ENCODE measurements around the gene ITIH5. TPM values are rescaled to one million over a fixed set of nuclear protein-coding genes. Genes with fewer than 3 reads are reported as not detected.

ITIH5 gene
- total and polyA plus RNA-seq, 2 of the 8 experiments (the other 6 are each of a cell fraction or from before 2014, with no cell fraction given), result 5.8 to 7.6 TPM

DNA sequence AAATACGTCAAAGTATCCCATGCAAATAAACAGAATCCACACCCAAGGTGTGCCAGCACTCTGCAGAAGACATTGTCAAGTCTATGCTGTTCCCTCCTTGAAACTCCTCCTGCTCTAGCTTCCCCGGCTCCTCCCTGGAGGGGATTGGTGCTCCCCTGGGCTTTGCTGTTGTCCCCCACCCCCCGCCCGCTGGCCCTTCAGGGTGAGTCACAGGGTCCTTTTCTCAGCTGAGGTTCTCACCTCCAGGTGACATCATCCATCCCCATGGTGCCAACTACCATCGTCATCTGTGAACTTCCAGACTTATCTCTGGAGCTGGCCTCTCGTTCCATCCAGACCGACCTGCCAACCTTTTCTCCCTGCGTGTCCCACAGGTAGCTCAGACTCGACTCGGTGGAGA lies 77.0 kb downstream of the ITIH5 start:
- no peaks in the 10 kb centered on the region for H3K79me2 ChIP-seq (ENCODE audit: control insufficient read depth in 1 of 2, insufficient read depth in 2 of 2, low read length in 2 of 2)
- ChIA-PET POLR2A (ENCODE audit: partially characterized antibody) (no interaction called here), CTCF (ENCODE audit: partially characterized antibody) (interaction anchor here (0.6 to 1.6 kb wide), 2 partner anchors 19 to 28 kb away, joined by 3 to 5 read pairs; no protein-coding TSS in a partner anchor)
- H3K4me3 ChIP-seq (ENCODE audit: extremely low read depth in 1 of 4, insufficient read depth in 2 of 4, low read depth in 3 of 4, low read length in 4 of 4), result no peak overlapping the region
- no peak overlapping the region for H3K4me2 ChIP-seq (ENCODE audit: insufficient read depth in 1 of 2, low read depth in 2 of 2, low read length in 2 of 2)
- no peak overlapping the region for H2BK20ac ChIP-seq (ENCODE audit: low read length)
- DNase-seq (ENCODE audit: low read depth in 1 of 2, low spot score in 2 of 2) (no peak), FAIRE-seq (no peak)
- H3K9ac ChIP-seq (replicated peaks in 1 of 4; ENCODE audit: extremely low read depth in 1 of 4, low read depth in 3 of 4, low read length in 3 of 4), result no peak overlapping the region
- H3K79me1 ChIP-seq (ENCODE audit: low read depth, low read length), result no peaks in the 10 kb centered on the region
- no peak overlapping the region for H4K91ac ChIP-seq (replicated peaks; ENCODE audit: insufficient read length, low read length)
- H4K20me1 ChIP-seq (replicated peaks in 1 of 2; ENCODE audit: control insufficient read depth in 1 of 2, insufficient read depth in 2 of 2, low read length in 2 of 2), result no peaks in the 10 kb centered on the region
- no peaks in the 10 kb centered on the region for H3K4me1 ChIP-seq (replicated peaks in 1 of 4; ENCODE audit: control insufficient read depth in 3 of 4, insufficient read depth in 4 of 4, low read length in 3 of 4)
- H4K8ac ChIP-seq (ENCODE audit: extremely low read depth, insufficient read depth, low read length), result no peak overlapping the region
- H3K23ac ChIP-seq (ENCODE audit: insufficient read length), result no peak overlapping the region
- no peaks in the 10 kb centered on the region for H3K27me3 ChIP-seq (replicated peaks in 1 of 4; ENCODE audit: control insufficient read depth in 3 of 4, extremely low read depth in 1 of 4, insufficient read depth in 3 of 4, low read length in 3 of 4)
- H3K9me3 ChIP-seq (ENCODE audit: insufficient read depth in 2 of 2, low read depth in 1 of 2, low read length in 1 of 2), result no peaks in the 10 kb centered on the region
- H2BK12ac ChIP-seq (ENCODE audit: low read depth, low read length), result no peak overlapping the region
- no peak overlapping the region for H3K56ac ChIP-seq (replicated peaks; ENCODE audit: insufficient read length, low read depth, low read length)
- H3K27ac ChIP-seq (ENCODE audit: low read depth, low read length), result no peak overlapping the region
- H3K14ac ChIP-seq (ENCODE audit: insufficient read length), result no peak overlapping the region
- H2AFZ ChIP-seq (ENCODE audit: low read length), result no peak overlapping the region
- no peak overlapping the region for H2BK15ac ChIP-seq (ENCODE audit: low read length)
- H4K5ac ChIP-seq (ENCODE audit: insufficient read length, low read depth, low read length), result no peak overlapping the region
- H3K4ac ChIP-seq (replicated peaks; ENCODE audit: insufficient read length, low read depth, low read length), result no peak overlapping the region
- 79% methylated on average over 10 of the region's 10 CpGs; no CpG with 5 or more reads in 1 of the 2 experiments for WGBS, 2 experiments (ENCODE audit: extremely low coverage in 1 of 2, insufficient coverage in 1 of 2, insufficient read length in 1 of 2, insufficient replicate concordance in 2 of 2, low coverage in 1 of 2, low lambda C conversion rate in 2 of 2, missing lambda C conversion rate in 1 of 2)
- H3K36me3 ChIP-seq (ENCODE audit: control insufficient read depth in 2 of 4, insufficient read depth in 4 of 4, low read length in 3 of 4), result no peaks in the 10 kb centered on the region
- no peak overlapping the region for H3K18ac ChIP-seq (ENCODE audit: extremely low read depth, low read length)
- no peak overlapping the region for H2AK5ac ChIP-seq (ENCODE audit: low read depth, low read length)
- no peaks in the 10 kb centered on the region for H3K23me2 ChIP-seq (ENCODE audit: low read depth, low read length)
- no peak overlapping the region for H2BK120ac ChIP-seq (replicated peaks; ENCODE audit: low read depth, low read length)
- H2BK5ac ChIP-seq (ENCODE audit: low read depth, low read length), result no peak overlapping the region
- TF ChIP-seq CHD1 (IDR thresholded peaks at IDR 0.05; ENCODE audit: low read depth, low read length), result no peak
- no peak for TF ChIP-seq SP1 (IDR thresholded peaks at IDR 0.05; ENCODE audit: low read depth, low read length)
- TF ChIP-seq, protein P1, sequence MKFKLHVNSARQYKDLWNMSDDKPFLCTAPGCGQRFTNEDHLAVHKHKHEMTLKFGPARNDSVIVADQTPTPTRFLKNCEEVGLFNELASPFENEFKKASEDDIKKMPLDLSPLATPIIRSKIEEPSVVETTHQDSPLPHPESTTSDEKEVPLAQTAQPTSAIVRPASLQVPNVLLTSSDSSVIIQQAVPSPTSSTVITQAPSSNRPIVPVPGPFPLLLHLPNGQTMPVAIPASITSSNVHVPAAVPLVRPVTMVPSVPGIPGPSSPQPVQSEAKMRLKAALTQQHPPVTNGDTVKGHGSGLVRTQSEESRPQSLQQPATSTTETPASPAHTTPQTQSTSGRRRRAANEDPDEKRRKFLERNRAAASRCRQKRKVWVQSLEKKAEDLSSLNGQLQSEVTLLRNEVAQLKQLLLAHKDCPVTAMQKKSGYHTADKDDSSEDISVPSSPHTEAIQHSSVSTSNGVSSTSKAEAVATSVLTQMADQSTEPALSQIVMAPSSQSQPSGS (IDR thresholded peaks at IDR 0.05; ENCODE audit: low read length), result no peak
- no peak for TF ChIP-seq GTF2F1 (IDR thresholded peaks at IDR 0.05; ENCODE audit: borderline replicate concordance, low read depth, low read length)
- no peak for TF ChIP-seq YY1 (IDR thresholded peaks at IDR 0.05; ENCODE audit: low read depth, low read length)
- TF ChIP-seq, protein P2, sequence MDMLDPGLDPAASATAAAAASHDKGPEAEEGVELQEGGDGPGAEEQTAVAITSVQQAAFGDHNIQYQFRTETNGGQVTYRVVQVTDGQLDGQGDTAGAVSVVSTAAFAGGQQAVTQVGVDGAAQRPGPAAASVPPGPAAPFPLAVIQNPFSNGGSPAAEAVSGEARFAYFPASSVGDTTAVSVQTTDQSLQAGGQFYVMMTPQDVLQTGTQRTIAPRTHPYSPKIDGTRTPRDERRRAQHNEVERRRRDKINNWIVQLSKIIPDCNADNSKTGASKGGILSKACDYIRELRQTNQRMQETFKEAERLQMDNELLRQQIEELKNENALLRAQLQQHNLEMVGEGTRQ (IDR thresholded peaks at IDR 0.05; ENCODE audit: low read length), result no peak
- no peak for TF ChIP-seq POLR2AphosphoS5 (IDR thresholded peaks at IDR 0.05; ENCODE audit: low read depth, low read length)
- TF ChIP-seq CTBP2 (IDR thresholded peaks at IDR 0.05; ENCODE audit: borderline replicate concordance, insufficient read depth, insufficient read length, low read length), result no peak
- no peak for TF ChIP-seq NANOG (IDR thresholded peaks at IDR 0.05; ENCODE audit: insufficient read depth, low read depth, low read length, poor library complexity, severe bottlenecking)

Measured in H1 (cell line).